C4-2B (cell line): ENCODE results near the gene RBP3.

Source experiments
- H3K27ac ChIP-seq: fragments of 450-650 bp; 2 replicates; pipeline ENCODE4 v1.5.1; 2017
- ZFX ChIP-seq: fragments of 450-650 bp; IDR thresholded peaks from 2 replicates; pipeline ENCODE4 v1.6.1; 2017
- TF ChIP-seq, protein P1 (sequence below): fragments of 450-650 bp; conservative IDR thresholded peaks from 2 replicates; pipeline ENCODE4 v1.5.1; 2017; ENCODE audit warnings: mild to moderate bottlenecking

The RBP3 gene

DNA sequence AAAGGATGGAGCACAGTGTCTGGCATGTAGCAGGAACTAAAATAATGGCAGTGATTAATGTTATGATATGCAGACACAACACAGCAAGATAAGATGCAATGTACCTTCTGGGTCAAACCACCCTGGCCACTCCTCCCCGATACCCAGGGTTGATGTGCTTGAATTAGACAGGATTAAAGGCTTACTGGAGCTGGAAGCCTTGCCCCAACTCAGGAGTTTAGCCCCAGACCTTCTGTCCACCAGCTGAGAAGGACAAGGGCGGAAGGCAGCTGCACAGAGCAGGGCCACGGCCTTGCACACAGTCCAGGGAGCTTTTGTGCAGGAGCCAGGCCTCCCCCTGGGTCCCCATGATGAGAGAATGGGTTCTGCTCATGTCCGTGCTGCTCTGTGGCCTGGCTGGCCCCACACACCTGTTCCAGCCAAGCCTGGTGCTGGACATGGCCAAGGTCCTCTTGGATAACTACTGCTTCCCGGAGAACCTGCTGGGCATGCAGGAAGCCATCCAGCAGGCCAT lies at the start of gene RBP3:
Gene RBP3 (plus strand): TSS at position 226 of the 514 bp plus-strand sequence. CDS start 122 bp downstream, at position 348.
- TF ChIP-seq, protein P1, sequence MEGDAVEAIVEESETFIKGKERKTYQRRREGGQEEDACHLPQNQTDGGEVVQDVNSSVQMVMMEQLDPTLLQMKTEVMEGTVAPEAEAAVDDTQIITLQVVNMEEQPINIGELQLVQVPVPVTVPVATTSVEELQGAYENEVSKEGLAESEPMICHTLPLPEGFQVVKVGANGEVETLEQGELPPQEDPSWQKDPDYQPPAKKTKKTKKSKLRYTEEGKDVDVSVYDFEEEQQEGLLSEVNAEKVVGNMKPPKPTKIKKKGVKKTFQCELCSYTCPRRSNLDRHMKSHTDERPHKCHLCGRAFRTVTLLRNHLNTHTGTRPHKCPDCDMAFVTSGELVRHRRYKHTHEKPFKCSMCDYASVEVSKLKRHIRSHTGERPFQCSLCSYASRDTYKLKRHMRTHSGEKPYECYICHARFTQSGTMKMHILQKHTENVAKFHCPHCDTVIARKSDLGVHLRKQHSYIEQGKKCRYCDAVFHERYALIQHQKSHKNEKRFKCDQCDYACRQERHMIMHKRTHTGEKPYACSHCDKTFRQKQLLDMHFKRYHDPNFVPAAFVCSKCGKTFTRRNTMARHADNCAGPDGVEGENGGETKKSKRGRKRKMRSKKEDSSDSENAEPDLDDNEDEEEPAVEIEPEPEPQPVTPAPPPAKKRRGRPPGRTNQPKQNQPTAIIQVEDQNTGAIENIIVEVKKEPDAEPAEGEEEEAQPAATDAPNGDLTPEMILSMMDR, result no peak
- no peak for TF ChIP-seq ZFX
- peak within 1 kb of the TSS; percentile 59 for H3K27ac ChIP-seq

DNA sequence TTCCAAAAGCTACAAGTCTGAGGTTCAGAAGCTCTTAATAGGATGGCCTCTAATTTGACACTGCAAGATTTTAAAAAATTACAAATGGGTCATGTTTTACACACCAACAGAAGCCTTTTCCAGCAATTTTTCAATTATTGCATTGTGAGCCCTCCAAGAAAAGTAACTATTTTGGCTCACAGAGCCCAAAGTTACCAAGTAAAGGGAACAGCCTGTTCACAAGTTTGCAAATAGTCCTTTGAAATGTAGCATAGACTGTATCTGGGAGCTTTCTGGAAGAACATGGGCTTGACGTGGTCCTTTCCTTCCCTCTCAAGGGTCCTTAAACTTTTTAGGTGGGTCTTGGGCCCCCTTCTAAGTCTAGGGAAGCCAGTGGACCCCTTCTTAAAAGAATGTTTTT lies 49.4 kb upstream of the RBP3 start:
- TF ChIP-seq, protein P1, result no peak
- TF ChIP-seq ZFX, result no peak

DNA sequence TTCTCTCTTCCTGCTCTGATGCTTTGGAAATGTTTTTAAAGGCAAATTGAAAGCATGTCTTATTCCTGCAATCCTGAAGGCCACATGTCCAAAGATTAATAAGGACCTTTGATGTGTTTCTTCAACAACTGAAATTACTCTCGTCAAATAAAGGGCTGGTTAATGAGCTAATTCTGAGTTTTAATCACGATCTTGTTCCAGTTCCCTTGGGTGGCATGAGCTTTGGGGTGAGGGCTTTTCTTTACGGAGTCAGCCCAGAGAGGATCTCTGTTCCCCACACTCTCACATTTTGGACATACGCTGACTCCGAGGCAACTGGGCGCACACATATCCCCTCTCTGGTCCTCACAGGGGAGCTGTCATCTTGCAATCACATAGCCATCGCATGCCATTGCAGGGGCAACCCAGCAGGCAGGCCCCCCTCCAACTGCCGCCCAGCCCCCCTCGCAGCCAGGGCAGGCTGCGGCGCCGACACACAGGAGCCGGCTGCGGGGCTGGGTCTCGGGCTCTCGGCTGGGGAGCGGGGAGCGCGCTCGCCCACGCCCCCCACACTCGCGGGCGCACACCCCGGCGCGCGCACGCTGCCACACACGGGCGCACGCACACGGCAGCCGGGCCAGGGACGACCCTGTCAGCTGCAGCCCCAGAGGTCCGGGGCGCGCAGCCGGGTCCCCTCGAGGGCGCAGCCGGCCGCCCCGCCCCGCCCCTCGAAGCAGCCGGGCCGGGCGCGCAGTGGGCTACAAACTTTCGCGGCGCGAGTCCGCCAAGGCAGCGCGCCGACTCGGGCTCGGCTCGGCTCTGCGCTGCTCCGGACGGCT lies 48.3 kb upstream of the RBP3 start, which contains the start of gene GDF10:
Gene GDF10 (plus strand): TSS at position 587 of the 818 bp plus-strand sequence. CDS start 455 bp downstream, outside the sequence.
- TF ChIP-seq ZFX, result no peak
- TF ChIP-seq, protein P1, result no peak
- no peak within 1 kb of the TSS for H3K27ac ChIP-seq

More for the DNA sequence above, 49.4 kb upstream of the RBP3 start:
- H3K27ac ChIP-seq, result no peak overlapping the region

DNA sequence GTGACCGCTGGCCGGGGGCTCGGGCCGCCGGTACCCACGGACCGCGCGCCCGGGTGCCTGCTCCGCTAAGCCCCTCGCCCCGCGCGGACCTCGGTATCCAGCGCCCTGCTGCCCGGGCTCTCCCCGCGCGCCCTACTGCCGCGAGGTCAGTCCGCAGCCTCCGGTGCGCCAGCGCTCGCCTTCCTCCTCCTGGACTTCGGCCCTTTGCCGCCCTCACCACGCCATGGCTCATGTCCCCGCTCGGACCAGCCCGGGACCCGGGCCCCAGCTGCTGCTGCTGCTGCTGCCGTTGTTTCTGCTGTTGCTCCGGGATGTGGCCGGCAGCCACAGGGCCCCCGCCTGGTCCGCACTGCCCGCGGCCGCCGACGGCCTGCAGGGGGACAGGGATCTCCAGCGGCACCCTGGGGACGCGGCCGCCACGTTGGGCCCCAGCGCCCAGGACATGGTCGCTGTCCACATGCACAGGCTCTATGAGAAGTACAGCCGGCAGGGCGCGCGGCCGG lies 47.7 kb upstream of the RBP3 start:
- TF ChIP-seq, protein P1, result no peak
- no peak for TF ChIP-seq ZFX
- no peak overlapping the region for H3K27ac ChIP-seq

DNA sequence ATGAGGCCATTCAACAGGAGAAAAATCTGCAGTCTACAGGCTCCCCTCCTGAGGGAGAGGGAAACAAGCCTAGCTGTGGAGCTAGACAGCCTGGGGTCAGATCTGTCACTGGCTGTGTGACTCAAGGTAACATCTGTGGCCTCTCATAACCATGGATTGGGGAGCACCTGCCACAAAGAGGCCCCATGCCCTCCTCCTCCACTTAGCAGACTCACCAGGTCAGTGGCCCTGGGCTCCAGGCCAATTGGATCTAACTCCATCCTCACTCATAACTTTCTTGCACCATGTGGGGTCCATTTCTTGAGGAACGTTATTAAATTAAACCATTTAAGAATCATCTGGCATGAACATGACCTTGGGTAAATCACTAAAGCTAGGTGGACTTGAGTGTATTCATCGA lies 46.3 kb upstream of the RBP3 start:
- TF ChIP-seq, protein P1, result no peak
- TF ChIP-seq ZFX, result no peak
- no peak overlapping the region for H3K27ac ChIP-seq

DNA sequence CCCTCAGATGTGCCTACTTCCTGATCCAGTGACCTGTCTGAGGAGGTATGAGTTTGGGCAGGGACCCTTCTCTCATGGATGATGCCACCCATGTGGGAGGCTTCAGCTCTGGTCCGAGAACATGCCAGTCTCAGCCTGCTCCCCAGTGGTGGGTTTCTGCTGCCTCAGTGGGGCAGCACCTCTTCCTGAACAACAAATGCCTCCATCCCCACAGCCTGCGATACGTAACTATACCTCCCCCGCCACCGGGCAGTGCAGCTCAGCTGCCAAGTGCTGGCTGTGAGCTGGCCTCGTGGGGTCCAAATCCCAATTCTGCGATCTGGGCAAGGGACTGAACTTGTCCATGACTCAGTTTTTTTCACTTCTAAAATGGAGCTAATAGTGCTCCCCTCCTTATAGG lies 45.1 kb upstream of the RBP3 start:
- TF ChIP-seq, protein P1, result no peak
- no peak for TF ChIP-seq ZFX
- H3K27ac ChIP-seq, result no peak overlapping the region

DNA sequence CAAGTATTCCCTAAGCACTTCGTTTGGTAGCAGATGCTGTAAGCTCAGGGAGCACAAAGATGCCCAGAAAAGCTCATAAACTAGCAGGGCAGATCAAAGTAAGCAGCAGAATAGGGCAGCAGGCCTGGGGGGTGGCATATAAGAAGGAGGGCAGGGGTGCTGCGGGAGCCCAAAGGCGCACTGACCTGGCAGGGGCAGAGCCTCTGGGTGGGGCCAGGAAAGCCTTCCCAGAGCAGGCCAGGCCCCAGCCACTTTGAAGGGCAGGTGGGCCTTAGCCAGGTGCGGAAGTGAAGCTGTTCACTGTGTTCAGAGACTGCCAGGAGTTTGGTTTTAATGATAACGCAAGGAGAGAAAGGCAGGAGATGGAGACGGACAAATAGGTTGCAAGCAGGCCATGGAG lies 44.3 kb upstream of the RBP3 start:
- TF ChIP-seq, protein P1, result no peak
- no peak for TF ChIP-seq ZFX
- H3K27ac ChIP-seq, result no peak overlapping the region
